Hepatocyte (in vitro differentiated cells): ENCODE results near the gene PFDN6. TPM values are rescaled to one million over a fixed set of nuclear protein-coding genes. Genes with fewer than 3 reads are reported as not detected.

Experiments
- microRNA-seq: library from miRNA; unstranded; fragments of <30 nt; microRNA quantifications from one replicate; pipeline ENCODE4, GENCODE V29; 2017
- polyA plus RNA-seq: library from polyadenylated mRNA; unstranded; fragments of >200 nt; fragmentation: Nextera tagmentation; extraction: Ambion mirVana; gene quantifications from 2 replicates; pipeline ENCODE4 v1.2.1, GENCODE V29; 2016
- total RNA-seq: library from RNA; depleted of rRNA; stranded (reverse); fragments of >200 nt; gene quantifications from 2 replicates; pipeline ENCODE4 v1.2.3, GENCODE V29; 2014

Gene PFDN6
- total and polyA plus RNA-seq, 2 experiments from 2014 or later, result 19.5 to 52.7 TPM

Small RNA genes within 50 kb of the gene (microRNA-seq; reads per million reads assigned to microRNA genes)
- gene MIR6834 (not detected), gene MIR6873 (not detected)

Other genes starting within 250 kb of the PFDN6 start
- gene HLA-DPA1, start 216.0 kb upstream of the PFDN6 start, total RNA-seq, result 2.6 and 5.3 TPM in 2 replicates
- gene HLA-DPA1, start 216.0 kb upstream of the PFDN6 start, polyA plus RNA-seq, result 1.7 and 4.7 TPM in 2 replicates
- 18.0 and 22.1 TPM in 2 replicates for gene HLA-DPB1, start 213.6 kb upstream of the PFDN6 start, total RNA-seq
- gene HLA-DPB1, start 213.6 kb upstream of the PFDN6 start, polyA plus RNA-seq, result 12.4 and 16.0 TPM in 2 replicates
- gene COL11A2, start 97.1 kb upstream of the PFDN6 start, total RNA-seq, result 2.5 and 3.0 TPM in 2 replicates
- gene COL11A2, start 97.1 kb upstream of the PFDN6 start, polyA plus RNA-seq, result 4.2 and 4.7 TPM in 2 replicates
- gene RXRB, start 88.9 kb upstream of the PFDN6 start, total RNA-seq, result 14.2 and 17.0 TPM in 2 replicates
- 24.6 and 29.8 TPM in 2 replicates for gene RXRB, start 88.9 kb upstream of the PFDN6 start, polyA plus RNA-seq
- 118 and 130 TPM in 2 replicates for gene SLC39A7, start 88.7 kb upstream of the PFDN6 start, total RNA-seq
- gene SLC39A7, start 88.7 kb upstream of the PFDN6 start, polyA plus RNA-seq, result 46.4 and 55.0 TPM in 2 replicates
- 6.0 and 7.8 TPM in 2 replicates for gene HSD17B8, start 84.9 kb upstream of the PFDN6 start, total RNA-seq
- gene HSD17B8, start 84.9 kb upstream of the PFDN6 start, polyA plus RNA-seq, result 11.1 and 12.9 TPM in 2 replicates
- gene RING1, start 81.1 kb upstream of the PFDN6 start, total RNA-seq, result 25.0 and 25.6 TPM in 2 replicates
- 32.3 and 32.5 TPM in 2 replicates for gene RING1, start 81.1 kb upstream of the PFDN6 start, polyA plus RNA-seq
- gene VPS52, start 17.7 kb upstream of the PFDN6 start, total RNA-seq, result 28.8 and 43.2 TPM in 2 replicates
- 42.5 and 48.3 TPM in 2 replicates for gene VPS52, start 17.7 kb upstream of the PFDN6 start, polyA plus RNA-seq
- gene RPS18, start 17.5 kb upstream of the PFDN6 start, total RNA-seq, result 3,293 and 3,728 TPM in 2 replicates
- 1,497 and 1,517 TPM in 2 replicates for gene RPS18, start 17.5 kb upstream of the PFDN6 start, polyA plus RNA-seq
- 2.0 and 5.2 TPM in 2 replicates for gene B3GALT4, start 12.5 kb upstream of the PFDN6 start, total RNA-seq
- 5.7 and 8.1 TPM in 2 replicates for gene B3GALT4, start 12.5 kb upstream of the PFDN6 start, polyA plus RNA-seq
- 46.6 and 51.1 TPM in 2 replicates for gene WDR46, start 362 bp upstream of the PFDN6 start, total RNA-seq
- gene WDR46, start 362 bp upstream of the PFDN6 start, polyA plus RNA-seq, result 70.1 and 84.2 TPM in 2 replicates
- 57.4 and 63.3 TPM in 2 replicates for gene RGL2, start 9.3 kb downstream of the PFDN6 start, total RNA-seq
- gene RGL2, start 9.3 kb downstream of the PFDN6 start, polyA plus RNA-seq, result 82.1 and 89.3 TPM in 2 replicates
- 39.1 and 59.3 TPM in 2 replicates for gene TAPBP, start 24.5 kb downstream of the PFDN6 start, total RNA-seq
- 108 and 116 TPM in 2 replicates for gene TAPBP, start 24.5 kb downstream of the PFDN6 start, polyA plus RNA-seq
- gene ZBTB22, start 28.1 kb downstream of the PFDN6 start, total RNA-seq, result 21.6 and 23.4 TPM in 2 replicates
- gene ZBTB22, start 28.1 kb downstream of the PFDN6 start, polyA plus RNA-seq, result 23.2 and 23.8 TPM in 2 replicates
- gene DAXX, start 33.4 kb downstream of the PFDN6 start, total RNA-seq, result 26.4 and 31.0 TPM in 2 replicates
- gene DAXX, start 33.4 kb downstream of the PFDN6 start, polyA plus RNA-seq, result 28.4 and 35.3 TPM in 2 replicates
- 6.9 and 12.7 TPM in 2 replicates for gene KIFC1, start 102.2 kb downstream of the PFDN6 start, total RNA-seq
- gene KIFC1, start 102.2 kb downstream of the PFDN6 start, polyA plus RNA-seq, result 6.1 and 6.6 TPM in 2 replicates
- gene PHF1, start 121.4 kb downstream of the PFDN6 start, total RNA-seq, result 37.2 and 44.4 TPM in 2 replicates
- 42.4 and 53.0 TPM in 2 replicates for gene PHF1, start 121.4 kb downstream of the PFDN6 start, polyA plus RNA-seq
- 121 and 150 TPM in 2 replicates for gene CUTA, start 128.5 kb downstream of the PFDN6 start, total RNA-seq
- 349 and 357 TPM in 2 replicates for gene CUTA, start 128.5 kb downstream of the PFDN6 start, polyA plus RNA-seq
- 5.3 and 6.6 TPM in 2 replicates for gene SYNGAP1, start 130.5 kb downstream of the PFDN6 start, total RNA-seq
- 4.9 and 5.7 TPM in 2 replicates for gene SYNGAP1, start 130.5 kb downstream of the PFDN6 start, polyA plus RNA-seq
- 5.1 and 6.2 TPM in 2 replicates for gene ZBTB9, start 165.0 kb downstream of the PFDN6 start, total RNA-seq
- 5.0 and 6.7 TPM in 2 replicates for gene ZBTB9, start 165.0 kb downstream of the PFDN6 start, polyA plus RNA-seq